GM18870 (cell line): Measurements from ENCODE around the gene CCNL2.
"Not testable (repeated sequence)": the region's sequence is repeated elsewhere in the genome, so short reads cannot be mapped to it uniquely, and the experiment has no call there.

ENCODE experiments used
- ATAC-seq: cut with Tn5 transposase; IDR thresholded peaks from one replicate; pipeline ENCODE4 v1.9.1; 2021; ENCODE audit warnings: moderate library complexity; ENCODE audit not compliant: unreplicated experiment

The CCNL2 gene

DNA sequence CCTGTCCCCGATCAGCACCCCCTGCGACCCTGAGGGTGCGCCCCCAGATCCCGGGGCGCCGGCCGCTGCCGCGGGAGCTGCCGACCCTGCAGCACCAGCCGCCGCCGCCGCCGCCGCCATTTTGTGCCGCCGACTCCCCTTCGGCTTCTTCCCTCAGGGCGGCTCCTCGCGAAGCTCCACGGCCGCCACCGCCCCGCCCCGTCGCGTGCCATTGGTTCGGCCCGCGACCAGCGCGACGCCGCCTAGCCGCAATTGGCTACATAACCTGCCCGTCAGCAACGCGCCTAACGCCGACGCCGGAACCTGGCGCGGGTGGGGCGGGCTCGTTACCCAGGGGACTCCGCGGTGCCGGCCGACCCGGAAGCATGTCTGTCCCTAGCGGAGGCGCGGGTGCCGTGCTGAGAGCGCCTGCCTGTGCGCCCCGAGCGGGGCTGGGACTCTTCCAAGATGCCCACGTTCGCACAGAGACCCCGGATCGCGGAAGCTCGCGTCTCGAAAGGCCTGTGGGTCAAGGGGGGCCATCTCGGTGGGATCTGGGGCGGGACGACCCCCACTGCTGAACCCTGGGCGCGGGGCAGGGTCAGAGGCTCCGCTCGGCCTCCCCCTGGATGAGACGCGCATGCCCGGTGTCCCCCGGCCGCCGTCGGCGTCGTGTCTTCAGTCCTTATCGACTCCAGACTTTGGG is at the start of gene CCNL2:
TSS of gene CCNL2 (minus strand) at position 149 of the 685 bp plus-strand sequence. CDS start at position 120, 29 bp downstream.
- peak; percentile 72 for ATAC-seq

DNA sequence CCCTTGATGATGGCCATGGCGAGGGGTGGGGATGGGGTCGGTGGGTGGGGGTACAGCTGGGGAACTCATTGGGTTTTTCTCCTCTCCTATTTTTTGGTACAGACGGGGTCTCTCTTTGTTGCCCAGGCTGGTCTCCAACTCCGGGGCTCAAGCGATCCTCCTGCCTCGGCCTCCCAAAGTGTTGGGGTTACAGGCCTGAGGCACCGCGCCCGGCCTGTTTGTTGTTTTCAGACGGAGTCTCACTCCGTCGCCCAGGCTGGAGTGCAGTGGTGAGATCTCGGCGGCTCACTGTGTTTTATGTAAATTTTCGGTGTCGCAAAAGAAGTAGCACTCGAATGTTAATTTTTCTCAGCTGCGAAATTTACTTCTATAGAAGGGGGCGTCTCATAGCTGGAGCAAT is 47.5 kb upstream of the CCNL2 start:
- ATAC-seq, result not testable (repeated sequence)

DNA sequence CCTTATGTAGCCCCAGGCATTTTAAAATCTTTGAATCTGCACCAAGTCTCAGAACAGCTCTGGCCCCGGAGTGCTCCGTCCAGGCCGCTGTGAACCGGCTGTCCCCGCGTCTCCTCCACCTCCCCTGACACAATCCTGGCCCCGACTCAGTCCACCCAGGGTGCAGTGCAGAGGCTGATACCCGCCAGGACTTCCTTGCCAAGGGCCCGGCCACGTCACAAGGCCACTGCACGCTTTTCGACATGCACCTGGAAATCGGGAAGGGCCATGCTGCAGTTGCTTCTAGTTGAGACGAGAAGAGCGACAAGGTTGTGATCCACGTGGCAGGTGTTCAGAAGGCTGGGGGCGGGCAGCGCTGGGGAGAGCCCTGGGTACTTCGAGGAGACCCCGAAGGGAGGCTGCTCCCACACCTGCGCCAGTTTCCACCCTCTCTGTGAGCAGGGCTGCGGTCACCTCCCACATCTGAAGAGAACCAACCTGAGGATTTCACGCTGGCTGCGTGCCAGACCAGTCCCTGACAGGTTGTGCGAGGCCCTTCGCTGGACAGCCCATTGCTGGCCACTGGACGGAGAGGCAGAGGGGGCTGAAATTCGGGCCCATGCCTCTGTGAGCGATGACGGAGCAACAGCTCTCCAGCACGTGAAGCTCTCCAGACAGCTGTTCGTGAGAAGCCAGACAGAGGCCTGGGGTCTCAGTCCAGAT is 43.1 kb upstream of the CCNL2 start:
- no peak for ATAC-seq

GRCh38 chr1:1441002-1441888 is 42.1 kb upstream of the CCNL2 start:
- ATAC-seq, result no peak

DNA sequence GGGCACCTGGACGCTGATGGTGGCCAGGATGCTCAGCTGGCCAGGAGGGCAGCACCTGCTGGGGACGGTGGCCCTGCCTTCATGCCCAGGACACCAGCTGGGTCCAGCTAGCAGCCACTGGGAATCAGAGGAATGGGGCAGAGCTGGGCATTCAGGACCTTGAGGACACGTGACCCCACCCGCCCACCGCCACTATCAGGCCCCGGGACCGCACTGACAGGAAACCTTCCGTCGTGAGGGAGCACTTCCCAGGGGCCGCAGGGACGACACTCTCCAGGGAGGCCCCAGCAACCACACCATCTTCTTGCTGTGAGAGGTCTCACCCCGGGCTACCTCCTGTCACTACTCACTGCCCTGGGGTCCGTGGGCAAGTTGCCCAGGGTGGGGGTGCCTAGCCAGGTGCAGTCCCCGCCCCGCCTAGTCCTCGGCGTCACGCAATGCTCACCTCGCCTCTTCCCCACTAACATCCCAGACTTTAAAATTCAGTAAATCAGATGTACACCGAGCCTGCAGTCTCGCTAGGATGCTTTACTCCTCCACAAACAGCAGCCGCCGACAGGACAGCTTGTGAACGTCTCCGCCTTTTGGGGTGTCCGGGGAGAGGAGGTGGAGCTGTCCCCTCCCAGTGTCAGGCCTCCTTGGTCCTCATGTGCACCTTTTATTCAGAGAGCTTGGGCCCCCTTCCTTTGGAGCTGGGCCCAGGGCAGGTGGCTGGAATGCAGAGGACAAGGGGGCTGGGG is 41.3 kb upstream of the CCNL2 start:
- no peak for ATAC-seq

DNA sequence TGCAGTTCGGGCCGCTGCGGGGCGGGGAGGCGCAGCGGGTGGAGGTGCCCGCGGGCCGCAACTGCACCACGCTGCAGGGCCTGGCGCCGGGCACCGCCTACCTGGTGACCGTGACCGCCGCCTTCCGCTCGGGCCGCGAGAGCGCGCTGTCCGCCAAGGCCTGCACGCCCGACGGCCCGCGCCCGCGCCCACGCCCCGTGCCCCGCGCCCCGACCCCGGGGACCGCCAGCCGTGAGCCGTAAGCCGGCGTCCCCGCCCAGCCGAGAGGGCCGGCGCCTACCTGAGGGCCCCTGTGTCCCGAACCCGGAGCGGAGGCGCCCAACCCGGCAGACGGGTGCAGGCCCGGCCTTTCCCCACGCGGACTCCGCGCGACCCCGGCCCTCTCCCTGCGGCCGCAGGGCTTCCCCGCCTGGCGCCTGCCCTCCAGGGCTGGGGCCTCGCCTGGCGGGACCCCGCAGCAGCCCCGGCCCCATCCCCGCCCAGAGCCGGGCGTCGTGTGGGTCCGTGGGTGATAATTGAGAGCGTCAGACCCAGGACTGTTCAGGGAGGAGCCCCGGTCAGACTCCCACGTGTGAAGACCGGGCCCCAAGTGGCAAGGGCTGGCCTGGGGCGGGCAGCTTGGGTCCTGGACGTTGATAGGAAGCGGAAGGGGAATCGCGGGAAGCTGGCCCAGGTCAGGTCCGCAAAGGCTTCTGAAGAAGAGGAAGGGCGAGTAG is 40.6 kb upstream of the CCNL2 start:
- no peak for ATAC-seq

GRCh38 chr1:1438531-1439381 is 39.6 kb upstream of the CCNL2 start:
- no peak for ATAC-seq

GRCh38 chr1:1437904-1438376 is 38.8 kb upstream of the CCNL2 start:
- ATAC-seq, result no peak

GRCh38 chr1:1437033-1437903 is 38.1 kb upstream of the CCNL2 start:
- no peak for ATAC-seq

- no peak for ATAC-seq
These were observed 37.5 kb upstream of the CCNL2 start for GRCh38 chr1:1436630-1437032.

GRCh38 chr1:1435911-1436629 is 36.9 kb upstream of the CCNL2 start:
- ATAC-seq, result no peak

DNA sequence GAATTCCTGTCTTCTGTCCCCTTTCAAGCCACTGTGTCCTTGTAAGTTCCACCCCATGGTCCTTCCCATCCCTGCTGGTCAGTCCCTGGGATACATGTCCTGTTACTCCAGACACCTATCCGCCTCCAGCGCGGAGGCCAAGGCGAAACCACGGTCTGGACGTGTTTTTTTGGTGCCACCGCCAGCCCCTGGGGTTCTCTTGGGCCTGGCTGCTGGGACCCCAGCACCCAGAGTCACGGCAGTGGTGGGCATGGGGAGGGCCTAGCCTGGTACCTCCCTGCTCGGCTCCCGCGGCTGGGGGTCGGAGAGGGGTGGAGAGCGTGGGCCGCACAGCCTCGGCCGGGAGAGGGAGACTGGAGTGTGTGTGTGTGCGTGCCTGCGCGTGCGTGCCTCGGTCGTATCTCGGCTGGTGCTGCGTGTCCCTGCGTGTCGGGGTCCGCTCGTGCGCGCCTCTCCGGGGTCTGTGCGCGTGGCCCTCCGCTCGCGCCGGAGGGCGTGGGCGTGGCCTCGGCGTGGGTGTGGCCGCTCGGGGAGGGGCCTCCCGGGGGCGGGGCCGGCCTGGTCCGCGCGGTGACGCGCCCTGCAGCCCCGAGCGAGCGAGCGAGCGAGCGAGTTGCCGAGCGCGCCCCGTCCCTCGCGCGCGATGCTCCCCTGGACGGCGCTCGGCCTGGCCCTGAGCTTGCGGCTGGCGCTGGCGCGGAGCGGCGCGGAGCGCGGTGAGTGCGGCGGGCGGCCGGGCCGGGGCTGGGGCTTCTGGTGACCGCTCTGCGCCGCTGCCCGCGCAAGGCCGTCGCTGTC is 36.2 kb upstream of the CCNL2 start, which contains the start of gene VWA1:
TSS of gene VWA1 (plus strand) at position 585 of the 798 bp plus-strand sequence. CDS start at position 644, 59 bp downstream.
- no peak for ATAC-seq

DNA sequence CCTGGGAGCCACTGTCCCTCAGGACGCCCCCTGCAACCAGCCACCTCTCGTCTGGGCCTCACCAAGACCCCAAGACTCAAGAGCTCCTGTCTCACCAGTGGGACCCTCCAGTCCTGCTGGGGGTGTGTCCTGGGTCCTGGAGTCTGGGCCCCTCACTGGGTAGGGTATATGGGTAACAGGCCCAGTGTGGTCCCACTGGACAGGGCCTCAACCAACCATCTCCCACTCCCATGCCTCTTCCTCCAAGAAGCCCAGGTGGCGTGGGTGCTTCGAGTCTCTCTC is 35.6 kb upstream of the CCNL2 start:
- no peak for ATAC-seq

- ATAC-seq, result no peak
These were observed 35.1 kb upstream of the CCNL2 start for GRCh38 chr1:1434131-1434823.

GRCh38 chr1:1433804-1434130 is 34.6 kb upstream of the CCNL2 start:
- ATAC-seq, result no peak
